Progenitor cell of endocrine pancreas (in vitro differentiated cells): Measurements from ENCODE around the gene TAF3. TPM values are rescaled to one million over a fixed set of nuclear protein-coding genes. Genes with fewer than 3 reads are reported as not detected.

Experiments used
- DNase-seq: peaks from one replicate; pipeline ENCODE4 v3.0.0; 2021; ENCODE audit warnings: low spot score; ENCODE audit not compliant: unreplicated experiment
- H3K27ac Mint-ChIP-seq: 2 replicates; pipeline ENCODE4 v1.8.0; 2021; ENCODE audit warnings: mild to moderate bottlenecking, moderate library complexity, mixed read lengths
- H3K27me3 Mint-ChIP-seq: 2 replicates; pipeline ENCODE4 v1.8.0; 2021; ENCODE audit warnings: mixed read lengths
- H3K36me3 Mint-ChIP-seq: 2 replicates; pipeline ENCODE4 v1.8.0; 2022; ENCODE audit warnings: mixed read lengths; ENCODE audit not compliant: insufficient read depth
- H3K4me1 Mint-ChIP-seq: 2 replicates; pipeline ENCODE4 v1.8.0; 2021; ENCODE audit warnings: low read depth, mixed read lengths
- H3K4me3 Mint-ChIP-seq: 2 replicates; pipeline ENCODE4 v1.8.0; 2021; ENCODE audit warnings: low read depth, mild to moderate bottlenecking, moderate library complexity, mixed read lengths
- H3K9me3 Mint-ChIP-seq: 2 replicates; pipeline ENCODE4 v1.8.0; 2021; ENCODE audit warnings: low read depth, mixed read lengths
- CTCF ChIP-seq: fragments of 200-600 bp; sonication (generic); IDR thresholded peaks from one replicate; pipeline ENCODE4 v1.5.0; 2021; ENCODE audit warnings: antibody characterized with exemption, mild to moderate bottlenecking; ENCODE audit not compliant: unreplicated experiment
- total RNA-seq: library from RNA; stranded (reverse); gene quantifications from 2 replicates; pipeline ENCODE4 v1.2.1, GENCODE V29; 2021

TAF3 gene
- total RNA-seq, 1 donor from 2014 or later, result 9.4 TPM

- Mint-ChIP-seq H3K9me3 (peaks cover 19% of the 10 kb centered on the region), H3K4me3 (no peak overlapping the region), H3K4me1 (peaks cover 41% of the 10 kb centered on the region), H3K36me3 (peaks cover 14% of the 10 kb centered on the region), H3K27ac (peak overlapping the region; percentile 4), H3K27me3 (no peaks in the 10 kb centered on the region)
- TF ChIP-seq CTCF, result no peak
- DNase-seq, result no peak
These were observed 39.0 kb downstream of the TAF3 start for GRCh38 chr10:7857262-7857661.

GRCh38 chr10:7861509-7862120 lies 43.3 kb downstream of the TAF3 start:
- no peak for DNase-seq
- H3K4me3 Mint-ChIP-seq, result no peak overlapping the region
- peak overlapping the region; percentile 71 for H3K27ac Mint-ChIP-seq
- H3K9me3 Mint-ChIP-seq, result peaks cover 23% of the 10 kb centered on the region
- no peaks in the 10 kb centered on the region for H3K27me3 Mint-ChIP-seq
- H3K36me3 Mint-ChIP-seq, result peaks cover 21% of the 10 kb centered on the region
- peaks cover 15% of the 10 kb centered on the region for H3K4me1 Mint-ChIP-seq
- no peak for TF ChIP-seq CTCF

DNA sequence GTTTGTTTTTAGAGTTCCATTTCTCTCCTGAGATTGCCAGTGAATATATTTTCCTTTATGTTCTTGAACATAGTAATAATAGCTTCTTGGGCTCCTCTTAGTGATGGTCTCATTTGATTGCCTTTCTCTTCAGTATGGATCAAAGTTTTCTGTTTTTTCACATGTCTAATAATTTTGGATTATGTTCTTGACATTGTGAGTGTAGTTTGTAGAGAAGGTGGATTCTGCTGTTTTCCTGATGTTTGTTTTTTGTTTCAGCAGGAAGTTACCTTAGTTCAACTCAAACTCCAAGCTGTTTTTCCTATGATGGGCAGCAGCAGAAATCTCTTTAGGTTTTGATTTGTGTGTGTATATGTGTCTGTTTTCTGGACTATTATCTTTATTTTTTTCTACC lies 43.8 kb downstream of the TAF3 start:
- H3K27me3 Mint-ChIP-seq, result no peaks in the 10 kb centered on the region
- peaks cover 23% of the 10 kb centered on the region for H3K9me3 Mint-ChIP-seq
- H3K36me3 Mint-ChIP-seq, result peaks cover 21% of the 10 kb centered on the region
- TF ChIP-seq CTCF, result no peak
- H3K4me3 Mint-ChIP-seq, result no peak overlapping the region
- no peak for DNase-seq
- H3K4me1 Mint-ChIP-seq, result peaks cover 11% of the 10 kb centered on the region
- H3K27ac Mint-ChIP-seq, result no peak overlapping the region

DNA sequence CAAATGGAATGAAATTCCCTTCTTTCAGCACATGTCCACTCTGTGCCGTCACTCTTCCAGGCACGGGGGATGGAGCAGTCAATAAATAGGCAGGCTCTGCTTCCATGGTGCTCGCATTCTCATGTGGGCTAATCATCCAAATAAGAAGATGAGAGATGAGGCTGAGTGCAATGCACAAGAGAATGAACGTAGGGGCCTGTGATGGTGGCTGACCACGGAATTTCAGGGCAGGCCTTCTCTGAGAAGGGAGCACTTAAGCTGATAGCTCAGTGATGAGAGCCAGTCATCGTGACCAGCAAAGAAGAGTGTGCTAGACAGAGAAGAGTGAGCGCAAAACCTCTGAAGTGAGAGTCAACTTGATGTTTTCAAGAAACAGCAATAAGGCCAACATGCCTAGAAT lies 47.9 kb downstream of the TAF3 start:
- H3K27me3 Mint-ChIP-seq, result peaks cover 10% of the 10 kb centered on the region
- peaks cover 18% of the 10 kb centered on the region for H3K9me3 Mint-ChIP-seq
- H3K4me3 Mint-ChIP-seq, result no peak overlapping the region
- TF ChIP-seq CTCF, result no peak
- peaks cover 17% of the 10 kb centered on the region for H3K36me3 Mint-ChIP-seq
- no peak for DNase-seq
- H3K27ac Mint-ChIP-seq, result no peak overlapping the region
- no peaks in the 10 kb centered on the region for H3K4me1 Mint-ChIP-seq

- peak overlapping the region; percentile 54 for H3K4me3 Mint-ChIP-seq
- peaks cover 15% of the 10 kb centered on the region for H3K4me1 Mint-ChIP-seq
- H3K9me3 Mint-ChIP-seq, result no peaks in the 10 kb centered on the region
- TF ChIP-seq CTCF, result peak; percentile 77
- peaks cover 42% of the 10 kb centered on the region for H3K27me3 Mint-ChIP-seq
- no peak overlapping the region for H3K27ac Mint-ChIP-seq
- no peak for DNase-seq
- H3K36me3 Mint-ChIP-seq, result no peaks in the 10 kb centered on the region
These were observed 53.7 kb downstream of the TAF3 start for GRCh38 chr10:7872041-7872442.
